ENCODE results near the gene STARD9.

STARD9 gene

DNA sequence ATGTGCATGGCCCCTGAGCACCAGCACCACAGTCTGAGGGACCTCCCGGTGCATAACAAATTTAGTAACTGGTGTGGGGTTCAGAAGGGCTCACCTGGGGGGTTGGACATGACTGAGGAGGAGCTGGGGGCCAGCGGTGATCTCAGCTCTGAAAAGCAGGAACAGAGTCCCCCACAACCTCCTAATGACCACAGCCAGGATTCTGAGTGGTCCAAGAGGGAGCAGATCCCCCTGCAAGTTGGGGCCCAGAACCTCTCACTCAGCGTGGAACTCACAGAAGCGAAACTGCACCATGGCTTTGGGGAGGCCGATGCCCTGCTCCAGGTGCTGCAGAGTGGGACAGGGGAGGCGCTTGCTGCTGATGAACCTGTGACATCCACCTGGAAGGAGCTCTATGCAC is 118.5 kb downstream of the STARD9 start:
- H3K4me3 ChIP-seq (ENCODE audit: low read depth, low read length) = no peak overlapping the region
- TF ChIP-seq CTCF (IDR thresholded peaks at IDR 0.05; ENCODE audit: low read depth, low read length) = no peak

GRCh38 chr15:42694398-42694797 is 119.0 kb downstream of the STARD9 start:
- H3K4me3 ChIP-seq (ENCODE audit: low read depth, low read length) = no peak overlapping the region
- TF ChIP-seq CTCF (IDR thresholded peaks at IDR 0.05; ENCODE audit: low read depth, low read length) = no peak

DNA sequence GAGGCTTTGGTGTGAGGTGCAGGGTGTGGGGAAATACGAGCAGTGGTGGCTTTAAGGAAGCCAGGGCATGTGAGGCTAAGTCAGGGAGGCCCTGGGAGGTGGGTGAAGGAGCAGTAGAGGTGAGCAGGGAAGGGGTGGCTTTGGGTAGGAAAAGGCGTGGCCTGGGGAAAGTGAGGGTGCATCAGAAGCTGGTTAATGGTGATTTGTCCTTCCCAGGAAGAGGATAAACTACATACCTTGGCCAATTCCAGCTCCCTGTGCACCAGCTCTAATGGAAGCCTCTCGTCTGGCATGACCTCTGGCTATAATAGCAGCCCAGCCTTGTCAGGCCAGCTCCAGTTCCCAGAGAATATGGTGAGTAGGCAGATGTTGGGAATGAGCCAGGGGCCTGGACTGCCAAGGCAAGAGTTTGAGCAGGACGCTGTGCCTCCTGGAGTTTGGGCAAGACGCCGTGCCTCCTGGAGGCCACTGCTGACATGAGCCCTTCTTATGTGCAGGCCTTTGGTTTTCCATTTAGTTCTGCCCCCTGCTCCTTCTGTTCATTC is 120.2 kb downstream of the STARD9 start:
- H3K4me3 ChIP-seq (ENCODE audit: low read depth, low read length) = no peak overlapping the region
- TF ChIP-seq CTCF (IDR thresholded peaks at IDR 0.05; ENCODE audit: low read depth, low read length) = no peak

DNA sequence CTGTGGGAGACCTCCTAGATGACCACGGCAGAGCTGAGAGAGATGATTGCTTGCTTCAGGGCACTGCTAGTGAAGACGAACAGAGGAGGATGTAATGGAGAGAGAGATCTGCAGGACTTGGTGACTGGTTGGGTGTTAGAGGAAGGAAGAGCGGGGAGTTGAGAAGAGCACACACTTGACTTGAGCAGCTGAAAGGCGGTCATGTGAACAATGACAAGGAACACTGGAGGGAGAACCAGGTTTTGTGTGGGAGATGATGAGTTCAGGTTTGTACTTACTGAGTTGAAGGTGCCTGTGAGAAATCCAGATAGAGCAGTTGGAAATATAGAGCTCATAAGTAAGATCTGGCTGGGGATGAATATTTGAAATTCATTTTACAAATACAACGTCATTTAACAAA is 121.2 kb downstream of the STARD9 start:
- H3K4me3 ChIP-seq (ENCODE audit: low read depth, low read length) = no peak overlapping the region
- TF ChIP-seq CTCF (IDR thresholded peaks at IDR 0.05; ENCODE audit: low read depth, low read length) = no peak

- TF ChIP-seq CTCF (IDR thresholded peaks at IDR 0.05; ENCODE audit: low read depth, low read length) = peak; percentile 60
- no peak overlapping the region for H3K4me3 ChIP-seq (ENCODE audit: low read depth, low read length)
Observed at GRCh38 chr15:42704492-42704926, 129.1 kb downstream of the STARD9 start.

DNA sequence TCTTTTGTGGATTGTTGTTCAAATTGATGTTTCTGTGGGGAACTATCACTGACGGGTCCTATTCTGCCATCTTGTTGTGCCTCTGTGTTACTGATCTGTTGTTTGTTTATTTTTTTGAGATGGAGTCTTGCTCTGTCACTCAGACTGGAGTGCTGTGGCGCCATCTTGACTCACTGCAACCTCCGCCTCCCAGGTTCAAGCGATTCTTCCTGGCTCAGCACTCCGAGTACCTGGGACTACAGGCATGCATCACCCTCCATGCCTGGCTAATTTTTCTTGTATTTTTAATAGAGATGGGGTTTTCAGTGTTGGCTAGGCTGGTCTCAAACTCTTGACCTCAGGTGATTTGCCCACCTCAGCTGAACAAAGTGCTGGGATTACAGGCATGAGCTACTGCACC is 129.9 kb downstream of the STARD9 start:
- H3K4me3 ChIP-seq (ENCODE audit: low read depth, low read length) = no peak overlapping the region
- TF ChIP-seq CTCF (IDR thresholded peaks at IDR 0.05; ENCODE audit: low read depth, low read length) = no peak

DNA sequence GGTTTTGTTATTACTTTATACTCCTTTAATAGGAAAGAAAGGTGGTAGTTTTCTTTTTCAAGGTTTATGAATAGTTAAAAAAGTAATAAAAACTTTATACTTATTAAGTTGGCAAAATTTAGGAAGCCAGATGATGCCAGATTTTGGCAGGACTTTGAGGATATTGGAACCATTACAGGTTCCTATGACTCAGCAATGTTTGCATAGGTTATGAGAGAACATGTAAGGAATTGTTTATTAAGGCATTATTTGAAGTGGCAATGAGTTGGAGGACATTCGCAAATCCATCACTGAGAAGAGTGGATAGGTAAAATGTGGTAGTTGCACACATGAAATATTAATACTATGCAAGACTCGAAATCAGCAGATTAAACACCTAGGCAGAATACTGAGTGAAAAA is 131.7 kb downstream of the STARD9 start:
- H3K4me3 ChIP-seq (ENCODE audit: low read depth, low read length) = no peak overlapping the region
- TF ChIP-seq CTCF (IDR thresholded peaks at IDR 0.05; ENCODE audit: low read depth, low read length) = no peak

All from WI38 (cell line).